Epidermal melanocyte (primary cell): ENCODE measurements around the gene ANAPC10.
A peak's percentile ranks its signal among the peaks of the same experiment; 100 is the strongest.
"Not testable (repeated sequence)": the region's sequence is repeated elsewhere in the genome, so short reads cannot be mapped to it uniquely, and the experiment has no call there.

ENCODE experiments used
- DNase-seq: peaks from one replicate; pipeline ENCODE4 v3.0.0; 2011; ENCODE audit warnings: low spot score; ENCODE audit not compliant: insufficient read length

Gene ANAPC10

GRCh38 chr4:145097821-145098674, at the start of gene ANAPC10, which contains the start of gene ABCE1:
Gene ANAPC10, minus strand, starts transcription at chr4:145098196. Its CDS starts 2,097 bp downstream, at chr4:145096099.
Gene ABCE1, plus strand, starts transcription at chr4:145098311. Its CDS starts 6,102 bp downstream, at chr4:145104413.
- peak; percentile 94 for DNase-seq

- not testable (repeated sequence) for DNase-seq
These were observed 38.2 kb upstream of the ANAPC10 start for GRCh38 chr4:145136219-145136618.

DNA sequence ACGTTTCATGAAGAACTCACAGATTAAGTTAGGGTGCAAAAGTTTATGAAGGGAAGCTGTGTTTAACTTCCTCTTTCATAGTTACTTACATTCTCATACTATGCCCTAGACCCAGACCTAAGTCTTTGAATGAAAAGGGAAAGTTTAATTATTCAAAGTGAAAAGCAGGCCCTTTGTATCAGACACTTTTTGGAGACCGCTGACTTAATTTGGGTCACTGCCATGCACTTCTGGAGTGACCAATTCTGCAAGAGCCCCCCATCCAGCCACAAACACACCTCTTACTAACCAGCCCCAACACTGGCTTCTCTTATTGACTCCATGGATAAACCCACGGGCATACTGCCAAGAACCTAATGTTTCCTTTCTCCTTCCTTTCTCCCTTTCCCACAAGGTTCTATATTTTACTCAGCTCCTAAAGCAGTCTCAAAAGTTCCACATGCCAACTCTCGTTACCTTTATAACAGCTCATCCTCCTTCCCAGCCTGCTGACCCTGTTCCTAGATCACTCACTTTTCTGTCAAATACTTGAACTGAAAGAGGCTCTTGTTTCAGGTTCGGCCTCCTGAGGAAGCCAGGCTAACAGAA, 34.6 kb upstream of the ANAPC10 start:
- DNase-seq, result no peak

DNA sequence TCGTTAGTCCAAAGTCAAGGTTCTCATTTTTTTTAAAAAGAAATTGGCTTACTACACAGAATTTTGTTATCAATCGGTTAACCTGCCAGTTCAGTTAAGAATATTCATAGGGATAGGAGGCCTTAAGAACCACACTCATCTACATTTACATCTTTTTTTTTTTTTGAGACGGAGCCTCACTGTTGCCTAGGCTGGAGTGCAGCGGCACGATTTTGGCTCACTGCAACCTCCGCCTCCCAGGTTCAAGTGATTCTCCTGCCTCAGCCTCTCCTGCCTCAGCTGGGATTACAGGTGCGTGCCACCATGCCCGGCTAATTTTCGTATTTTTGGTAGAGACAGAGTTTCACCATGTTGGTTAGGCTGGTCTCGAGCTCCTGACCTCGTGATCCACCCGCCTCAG, 33.9 kb upstream of the ANAPC10 start:
- no peak for DNase-seq

- DNase-seq, result no peak
These were observed 32.9 kb upstream of the ANAPC10 start for GRCh38 chr4:145130788-145131399.

DNA sequence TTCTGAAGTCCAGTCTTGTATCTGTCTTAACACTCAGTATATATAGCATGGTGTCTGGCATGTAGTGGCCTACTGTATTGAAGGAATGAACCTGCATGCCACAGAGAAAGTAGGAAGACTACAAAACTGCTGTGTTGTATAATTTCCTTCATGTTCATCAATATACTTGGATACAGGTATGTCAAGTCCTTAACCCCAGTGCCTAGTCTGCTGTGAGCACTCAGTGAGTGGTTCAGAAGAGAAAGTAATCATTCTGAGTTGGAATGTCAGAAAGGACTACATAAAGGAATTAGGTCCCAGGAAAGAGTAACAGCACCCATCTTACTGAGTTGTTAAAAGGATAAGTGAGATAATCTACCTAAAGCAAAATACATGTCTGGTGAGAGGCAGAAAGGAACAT, 32.1 kb upstream of the ANAPC10 start:
- DNase-seq, result no peak

DNA sequence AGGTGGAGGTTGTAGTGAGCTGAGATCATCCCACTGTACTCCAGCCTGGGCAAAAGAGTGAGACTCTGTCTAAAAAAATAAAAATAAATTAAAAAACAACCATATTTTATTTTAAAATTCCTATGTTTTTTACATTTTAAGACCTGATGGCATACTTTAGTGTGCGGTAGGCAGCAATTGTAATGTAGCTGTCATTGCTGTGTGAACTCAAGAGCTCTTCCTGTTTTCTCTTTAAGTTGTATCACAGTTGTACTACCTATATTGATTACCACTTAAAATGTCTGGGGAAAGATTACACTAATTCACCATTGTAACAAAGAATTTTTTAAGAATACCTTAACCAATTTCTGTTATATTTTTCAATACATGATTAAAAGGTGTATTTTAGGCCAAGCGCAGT, 27.4 kb upstream of the ANAPC10 start:
- no peak for DNase-seq

- DNase-seq, result no peak
These were observed 10.1 kb upstream of the ANAPC10 start for GRCh38 chr4:145108128-145108527.

DNA sequence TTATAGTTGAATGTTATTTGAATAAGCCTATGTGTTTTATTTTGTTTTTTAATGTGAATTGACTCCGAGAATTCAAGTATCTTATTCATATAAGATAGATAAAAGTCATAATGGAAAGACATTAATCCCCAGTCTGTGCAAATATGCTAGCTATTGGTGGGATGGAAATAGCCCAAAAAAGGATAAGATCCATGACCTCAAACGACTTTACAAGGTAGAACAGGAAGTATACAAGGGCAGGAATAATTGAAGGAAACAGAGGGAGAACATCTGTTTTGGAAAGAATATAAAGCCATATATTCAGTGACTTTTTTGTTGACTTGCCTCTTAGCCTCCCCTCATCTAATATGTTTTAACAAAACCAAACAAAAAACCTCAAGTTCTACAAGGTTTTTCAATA, 9.1 kb upstream of the ANAPC10 start:
- no peak for DNase-seq

- DNase-seq, result no peak
These were observed 5.5 kb upstream of the ANAPC10 start for GRCh38 chr4:145103496-145103895.

DNA sequence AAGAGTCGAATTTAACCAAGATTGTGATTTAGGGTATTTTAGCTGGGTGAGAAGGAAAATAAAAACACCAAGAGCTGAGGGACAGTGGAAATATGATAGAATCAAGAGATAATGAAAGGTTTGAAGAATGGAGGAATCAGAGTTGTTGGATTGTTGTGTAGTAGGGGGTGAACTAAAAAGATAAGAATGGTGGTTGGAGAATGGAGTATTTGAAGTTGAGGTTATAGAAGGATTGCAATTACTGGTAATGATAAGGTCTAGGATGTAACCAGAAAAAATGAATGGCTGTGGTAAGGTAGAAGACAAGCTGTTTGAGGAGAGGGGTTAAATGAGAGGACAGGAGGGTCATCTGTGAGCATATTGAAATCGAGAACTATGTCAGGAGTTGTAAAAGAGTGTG, 4.6 kb upstream of the ANAPC10 start:
- DNase-seq, result no peak

DNA sequence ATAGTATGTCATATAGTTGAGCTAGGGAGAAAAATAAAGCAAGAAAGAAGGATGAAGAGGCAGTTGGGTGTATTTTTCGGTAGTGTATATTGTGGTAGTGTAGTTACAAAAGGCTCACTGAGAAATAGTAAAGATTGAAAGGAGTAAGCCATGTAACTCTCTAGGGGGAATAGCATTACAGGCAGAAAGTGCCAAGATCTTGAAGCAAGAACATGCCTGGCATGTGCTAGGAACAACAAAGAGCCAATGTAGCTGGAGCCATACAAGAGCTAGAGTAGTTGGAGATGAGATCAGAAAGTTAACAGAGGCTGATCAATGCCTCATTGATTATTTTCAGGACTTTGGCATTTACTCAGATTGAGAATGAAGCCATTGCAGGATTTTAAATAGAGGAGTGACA, 3.1 kb upstream of the ANAPC10 start:
- no peak for DNase-seq

DNA sequence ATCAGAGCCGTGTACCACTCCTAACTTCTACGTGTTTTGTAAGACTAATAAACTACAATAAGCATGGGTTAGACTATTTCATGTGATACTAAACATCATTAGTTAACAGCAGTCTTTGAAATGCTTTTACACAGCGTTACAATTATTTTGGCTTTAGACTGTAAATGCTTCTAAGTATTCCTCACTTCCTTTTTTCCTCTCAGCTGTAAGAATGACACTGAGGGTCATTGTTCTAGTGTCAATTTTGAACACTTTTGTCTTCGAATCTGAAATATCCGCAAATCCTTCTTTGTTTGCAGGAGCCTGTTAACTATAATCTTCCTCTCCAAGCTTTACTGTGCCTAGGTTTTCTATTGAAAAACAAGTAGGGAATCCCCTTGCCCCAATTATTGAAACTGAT, 1.7 kb upstream of the ANAPC10 start:
- no peak for DNase-seq

DNA sequence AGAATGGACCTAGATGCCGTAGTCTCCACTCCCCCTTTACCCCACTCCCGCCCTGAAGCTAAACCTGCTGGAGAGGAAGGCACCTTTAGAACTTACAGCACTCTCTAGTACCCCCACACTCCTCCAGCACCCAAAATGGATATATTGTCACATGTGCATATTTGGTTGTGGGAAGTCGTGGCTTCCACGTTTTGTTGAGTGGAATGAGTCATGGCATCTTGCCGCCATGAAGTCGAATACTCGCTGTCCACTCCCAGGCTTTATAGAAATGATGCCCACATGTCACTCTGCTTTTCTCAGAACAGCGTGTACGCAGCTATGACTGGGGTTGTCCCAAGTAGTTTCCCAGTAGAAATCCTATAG, 660 bp upstream of the ANAPC10 start:
- DNase-seq, result peak; percentile 15

- DNase-seq, result peak; percentile 31
These were observed 620 bp downstream of the ANAPC10 start for GRCh38 chr4:145097331-145097820.

- no peak for DNase-seq
These were observed 4.4 kb downstream of the ANAPC10 start for GRCh38 chr4:145093638-145094037.

- DNase-seq, result no peak
These were observed 7.6 kb downstream of the ANAPC10 start for GRCh38 chr4:145090380-145090779.

DNA sequence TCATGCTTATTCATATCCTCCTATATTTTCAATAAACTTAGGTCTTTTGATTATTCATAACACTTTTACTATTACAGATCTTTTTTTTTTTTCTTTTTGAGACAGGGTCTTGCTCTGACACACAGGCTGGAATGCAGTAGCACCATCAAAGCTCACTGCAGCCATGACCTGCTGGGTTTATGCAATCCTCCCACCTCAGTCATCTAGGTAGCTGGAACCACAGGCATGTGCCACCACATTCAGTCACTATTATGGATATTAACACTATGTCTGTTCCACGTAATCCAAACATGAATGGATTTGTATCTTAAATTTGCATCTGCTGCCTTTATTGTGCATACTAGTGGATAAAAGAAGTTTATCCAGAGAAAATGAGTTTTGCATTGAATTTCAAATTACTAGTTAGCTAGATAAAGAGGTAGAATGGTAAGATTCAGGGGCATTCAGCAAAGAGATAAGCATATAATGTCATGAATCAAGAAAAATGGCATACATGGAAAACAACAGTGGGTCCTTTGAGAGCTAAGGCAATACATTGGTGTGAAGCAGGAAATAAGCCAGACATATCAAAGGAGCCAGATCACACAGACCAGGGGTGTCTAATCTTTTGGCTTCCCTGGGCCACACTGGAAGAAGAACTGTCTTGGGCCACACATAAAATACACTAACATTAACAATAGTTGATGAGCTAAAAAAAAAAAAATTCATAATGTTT, 13.9 kb downstream of the ANAPC10 start:
- DNase-seq, result no peak

DNA sequence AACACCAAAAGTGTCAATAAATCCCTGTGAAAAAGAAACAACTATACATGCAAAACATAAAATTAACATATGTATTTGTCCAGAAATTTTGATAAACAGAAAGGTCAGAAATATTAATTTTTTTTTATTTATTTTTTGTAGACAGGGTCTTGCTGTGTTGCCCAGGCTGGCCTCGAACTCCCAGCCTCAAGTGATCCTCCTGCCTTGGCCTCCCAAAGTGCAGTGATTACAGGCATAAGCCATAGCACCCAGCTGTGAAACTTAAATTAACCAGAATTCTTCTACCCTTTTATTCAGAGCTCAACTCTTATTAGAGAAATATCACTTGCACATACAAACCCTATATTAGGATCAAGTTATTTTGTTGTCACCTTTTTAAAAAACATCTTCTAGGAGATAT, 16.2 kb downstream of the ANAPC10 start:
- DNase-seq, result no peak

DNA sequence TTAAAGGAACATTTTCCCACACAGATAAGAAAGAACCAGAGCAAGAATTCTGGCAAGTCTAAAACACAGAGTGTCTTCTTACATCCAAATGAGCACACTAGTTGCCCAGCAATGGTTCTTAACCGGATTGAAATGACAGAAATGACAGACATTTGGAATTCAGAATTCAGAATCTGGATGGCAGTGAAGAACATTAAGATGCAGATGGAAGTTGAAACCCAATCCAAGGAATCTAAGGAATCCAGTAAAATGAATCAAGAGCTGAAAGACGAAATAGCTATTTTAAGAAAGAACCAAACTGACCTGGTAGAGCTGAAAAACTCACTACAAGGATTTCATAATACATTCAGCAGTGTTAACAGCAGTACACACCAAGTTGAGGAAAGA, 21.5 kb downstream of the ANAPC10 start:
- no peak for DNase-seq

DNA sequence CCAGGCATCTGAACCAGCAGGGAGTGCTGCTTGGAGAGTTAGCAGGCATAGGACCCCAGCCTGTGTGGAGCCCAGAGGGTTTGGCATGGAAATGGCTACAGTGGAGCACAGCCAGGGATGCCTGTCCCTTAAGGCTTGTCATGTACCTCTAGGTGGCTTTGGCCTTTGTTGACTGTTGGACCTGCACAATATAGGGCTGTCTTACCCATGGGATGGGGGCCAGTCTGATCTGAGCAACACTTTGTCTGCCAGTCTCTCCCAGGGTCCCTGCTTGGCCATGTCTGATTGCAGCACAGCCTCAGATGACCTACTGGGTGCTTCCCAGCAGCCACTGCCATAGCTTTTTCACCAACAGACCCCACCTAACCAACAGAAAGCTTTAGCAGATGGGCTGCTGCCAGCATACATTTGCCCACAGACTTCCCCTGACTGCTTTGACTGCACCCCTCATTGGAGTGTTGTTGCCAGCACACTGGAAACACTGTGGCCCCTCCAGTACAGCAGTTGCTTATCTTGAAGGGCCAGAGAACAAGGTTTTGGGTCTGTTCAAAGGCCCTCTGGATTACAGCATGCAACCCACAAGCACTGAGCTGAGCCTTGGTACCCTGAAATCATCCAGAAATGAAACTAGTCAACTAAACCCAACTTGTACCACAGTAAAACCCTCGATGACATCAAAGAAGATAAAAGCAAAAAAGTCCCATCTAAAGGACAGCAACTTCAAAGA, 22.1 kb downstream of the ANAPC10 start:
- DNase-seq, result no peak
